HG02943 (cell line): ENCODE data around the gene PID1.

ENCODE experiments used
- ATAC-seq: cut with Tn5 transposase; IDR thresholded peaks from one replicate; pipeline ENCODE4 v1.9.1; 2021; ENCODE audit warnings: mild to moderate bottlenecking, low read depth, moderate library complexity; ENCODE audit not compliant: unreplicated experiment

Gene PID1

GRCh38 chr2:229129738-229130371 lies 141.2 kb downstream of the PID1 start:
- ATAC-seq, result no peak

DNA sequence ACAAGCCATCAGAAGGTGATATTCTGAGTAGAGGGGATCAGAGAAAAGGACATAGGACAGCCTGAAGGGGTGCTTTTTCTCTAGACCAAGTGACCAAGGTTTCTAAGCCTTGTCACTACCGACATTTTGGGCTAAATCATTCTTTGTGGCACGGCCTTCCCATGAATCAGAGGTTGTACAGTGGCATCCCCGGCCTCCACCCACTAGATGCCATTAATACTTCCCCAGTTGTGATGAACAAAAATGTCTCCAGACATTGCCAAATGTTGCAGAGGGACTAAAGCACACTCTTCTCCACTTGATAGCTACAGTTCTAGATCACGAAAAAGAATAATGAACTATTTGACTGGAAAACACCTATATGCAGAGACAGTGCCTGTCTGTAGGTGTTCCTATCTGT lies 143.6 kb downstream of the PID1 start:
- no peak for ATAC-seq

GRCh38 chr2:229126066-229126465 lies 145.0 kb downstream of the PID1 start:
- no peak for ATAC-seq

DNA sequence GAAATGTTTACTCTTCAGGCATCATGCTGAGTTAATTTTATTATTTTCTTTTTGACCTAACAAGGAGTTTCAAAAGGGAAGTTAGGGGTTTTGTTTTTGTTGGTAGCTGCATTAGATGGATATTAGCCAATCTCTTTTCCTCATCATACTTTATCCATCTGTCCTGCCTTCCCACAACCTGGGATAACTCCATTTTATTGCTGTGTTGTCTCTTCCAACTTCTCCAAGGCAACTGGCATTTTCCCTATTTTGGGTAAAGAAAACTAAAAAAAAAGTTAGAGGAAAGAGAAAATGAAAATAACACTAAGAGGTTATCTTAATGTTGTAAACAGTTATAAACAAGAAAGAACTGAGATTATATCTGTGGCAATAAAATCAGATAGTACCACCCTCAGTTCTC lies 147.0 kb downstream of the PID1 start:
- ATAC-seq, result no peak

- no peak for ATAC-seq
Observed at GRCh38 chr2:229118927-229119326, 152.2 kb downstream of the PID1 start.

DNA sequence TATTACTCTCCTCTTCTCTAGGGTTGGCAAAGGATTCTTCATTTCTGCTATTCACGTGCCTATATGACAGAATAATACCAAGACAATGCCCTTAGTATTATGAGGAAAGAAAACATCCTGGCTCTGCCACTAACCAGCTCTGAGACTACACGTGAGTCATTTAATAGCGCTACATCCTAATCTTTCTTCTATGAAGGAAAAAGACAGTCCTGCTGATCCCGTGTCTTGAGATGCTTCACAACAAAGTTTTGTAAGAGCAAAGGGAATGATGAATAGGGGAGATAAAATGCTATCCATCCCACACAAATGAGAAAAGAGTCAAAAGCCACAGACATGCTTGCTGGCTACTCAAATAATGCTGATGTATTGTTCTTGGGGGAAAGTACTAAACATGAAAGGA lies 152.8 kb downstream of the PID1 start:
- ATAC-seq, result no peak

DNA sequence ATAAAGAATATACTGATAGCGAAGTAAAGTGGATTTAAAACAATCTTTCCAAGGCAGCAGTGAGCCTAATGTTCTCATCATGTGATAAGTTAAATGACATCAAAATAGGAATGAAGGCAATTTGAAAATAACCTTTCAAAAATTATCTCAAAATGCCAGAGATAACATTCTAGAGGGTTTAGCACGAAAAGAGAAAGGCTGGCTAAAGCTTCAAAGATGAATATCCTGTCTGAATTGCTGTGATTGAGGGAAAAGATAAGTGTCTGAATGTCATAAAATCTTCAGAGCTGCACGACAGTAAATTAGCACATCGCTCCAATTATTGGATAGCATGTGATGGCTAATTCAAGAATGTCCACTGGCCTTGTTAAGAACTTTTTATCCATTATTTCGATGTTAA lies 159.3 kb downstream of the PID1 start:
- no peak for ATAC-seq

DNA sequence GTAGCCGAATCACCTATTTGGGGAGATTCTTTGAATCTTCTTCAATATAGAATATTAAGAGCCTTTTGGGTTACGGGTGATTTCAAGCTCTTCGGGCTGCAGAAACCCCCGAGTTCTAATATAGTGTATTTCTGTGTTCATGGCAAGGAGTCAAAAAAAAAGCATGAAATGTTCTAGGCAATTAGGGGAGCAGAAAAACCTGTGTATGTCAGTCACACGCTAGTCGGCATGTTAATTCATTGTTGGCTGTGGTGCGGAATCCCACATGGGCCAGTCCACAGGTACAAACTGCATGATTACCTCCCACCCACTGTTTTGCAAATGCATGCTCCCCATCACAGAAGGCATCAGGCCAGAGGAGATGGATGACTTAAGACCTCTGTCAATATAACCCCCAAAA lies 161.9 kb downstream of the PID1 start:
- no peak for ATAC-seq

- no peak for ATAC-seq
Observed at GRCh38 chr2:229107601-229108000, 163.5 kb downstream of the PID1 start.

GRCh38 chr2:229104974-229105387 lies 166.1 kb downstream of the PID1 start:
- ATAC-seq, result no peak

- ATAC-seq, result no peak
Observed at GRCh38 chr2:229104025-229104424, 167.1 kb downstream of the PID1 start.

- ATAC-seq, result no peak
Observed at GRCh38 chr2:229101314-229101713, 169.8 kb downstream of the PID1 start.

DNA sequence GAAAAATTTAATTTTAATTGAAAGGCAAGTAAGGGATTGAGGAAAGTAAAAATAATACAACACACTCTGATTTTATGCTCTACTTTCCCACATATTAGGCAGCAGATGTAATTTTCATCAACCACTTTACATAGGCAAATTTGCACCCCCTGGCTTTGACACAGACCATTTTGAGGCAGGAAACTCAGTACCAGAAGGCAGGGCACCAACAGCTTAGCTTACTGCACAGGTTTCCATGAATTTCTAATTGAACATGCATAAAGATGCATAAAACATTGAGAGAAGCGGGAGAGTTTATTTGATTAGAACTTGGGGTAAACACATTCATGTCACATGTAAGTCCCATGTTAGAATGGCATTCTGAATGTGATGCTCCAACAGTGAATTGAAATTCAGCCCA lies 171.9 kb downstream of the PID1 start:
- no peak for ATAC-seq

- ATAC-seq, result no peak
Observed at GRCh38 chr2:229098801-229099200, 172.3 kb downstream of the PID1 start.

- no peak for ATAC-seq
Observed at GRCh38 chr2:229096409-229097066, 174.5 kb downstream of the PID1 start.

DNA sequence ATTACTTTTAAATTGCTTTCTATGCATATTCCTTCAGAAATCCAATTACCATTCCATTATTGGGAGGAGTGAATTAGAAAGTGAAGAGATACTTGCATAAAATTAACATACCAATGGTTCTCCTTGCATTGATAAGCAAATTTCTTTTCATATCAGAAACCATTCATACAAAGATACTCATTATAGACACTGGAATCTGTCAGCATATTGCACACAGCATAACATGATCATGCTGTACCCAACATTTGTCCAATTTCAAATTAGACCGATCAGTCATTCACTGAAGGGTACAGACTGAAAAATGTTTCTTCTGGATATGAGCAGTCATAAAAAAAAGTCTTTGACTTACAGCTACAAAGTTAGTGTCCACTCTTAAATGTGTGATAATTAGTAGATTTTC lies 175.6 kb downstream of the PID1 start:
- no peak for ATAC-seq

DNA sequence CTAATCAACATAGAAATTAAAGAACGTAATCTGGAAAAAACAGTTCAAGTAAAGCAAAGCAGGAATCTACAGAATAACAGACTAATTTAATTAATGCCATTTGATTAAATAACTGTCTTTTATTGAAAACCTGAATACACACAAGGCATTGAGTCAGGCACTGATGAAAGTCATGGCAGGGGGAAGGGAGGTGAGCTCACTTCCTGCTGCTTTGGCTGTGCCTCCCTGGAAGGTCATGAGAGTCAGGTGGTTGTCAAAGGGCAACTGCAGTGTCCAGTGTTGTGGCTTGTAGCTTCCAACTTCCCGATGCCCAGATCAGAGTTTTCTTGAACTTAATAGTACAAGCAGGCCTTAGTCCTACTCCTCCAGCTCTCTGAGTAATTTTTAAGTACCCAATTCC lies 180.9 kb downstream of the PID1 start:
- no peak for ATAC-seq

DNA sequence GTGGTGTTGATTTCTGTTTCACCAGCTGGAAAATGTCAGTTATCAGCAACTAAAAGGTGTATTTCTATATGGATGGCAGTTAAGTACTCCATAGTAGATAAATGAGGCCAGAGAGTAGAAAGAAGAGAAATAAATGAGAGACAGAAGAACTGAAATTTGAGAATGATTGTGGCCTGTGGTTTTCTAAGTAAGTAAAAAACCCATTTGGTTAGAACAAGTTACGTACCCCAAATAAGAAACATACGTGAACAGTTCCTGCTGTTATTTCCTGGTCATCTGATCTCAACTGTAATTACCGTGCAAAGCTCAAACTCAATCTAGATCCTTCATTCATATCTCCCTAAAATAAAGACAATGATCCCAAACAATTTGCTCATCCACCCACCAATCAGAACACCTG lies 181.3 kb downstream of the PID1 start:
- no peak for ATAC-seq

GRCh38 chr2:229088966-229089700 lies 182.0 kb downstream of the PID1 start:
- no peak for ATAC-seq

DNA sequence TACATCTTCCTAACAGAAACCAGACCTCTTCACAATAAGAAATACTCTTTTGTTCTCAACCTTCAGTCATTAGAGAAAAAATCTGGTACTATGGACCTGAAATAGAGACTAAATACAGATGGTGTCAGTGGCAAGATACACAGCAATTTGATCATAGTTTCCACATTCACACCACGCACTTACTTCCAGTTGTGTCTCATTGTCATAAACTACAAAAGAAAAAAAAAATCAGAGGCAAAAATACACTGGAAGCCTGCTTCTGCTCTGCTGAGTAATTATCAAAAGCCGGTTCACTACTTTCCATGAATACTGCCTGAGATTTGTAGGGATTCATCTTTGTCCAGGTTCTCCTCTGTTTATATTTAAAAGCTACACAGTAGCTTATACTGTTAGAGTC lies 182.6 kb downstream of the PID1 start:
- no peak for ATAC-seq

DNA sequence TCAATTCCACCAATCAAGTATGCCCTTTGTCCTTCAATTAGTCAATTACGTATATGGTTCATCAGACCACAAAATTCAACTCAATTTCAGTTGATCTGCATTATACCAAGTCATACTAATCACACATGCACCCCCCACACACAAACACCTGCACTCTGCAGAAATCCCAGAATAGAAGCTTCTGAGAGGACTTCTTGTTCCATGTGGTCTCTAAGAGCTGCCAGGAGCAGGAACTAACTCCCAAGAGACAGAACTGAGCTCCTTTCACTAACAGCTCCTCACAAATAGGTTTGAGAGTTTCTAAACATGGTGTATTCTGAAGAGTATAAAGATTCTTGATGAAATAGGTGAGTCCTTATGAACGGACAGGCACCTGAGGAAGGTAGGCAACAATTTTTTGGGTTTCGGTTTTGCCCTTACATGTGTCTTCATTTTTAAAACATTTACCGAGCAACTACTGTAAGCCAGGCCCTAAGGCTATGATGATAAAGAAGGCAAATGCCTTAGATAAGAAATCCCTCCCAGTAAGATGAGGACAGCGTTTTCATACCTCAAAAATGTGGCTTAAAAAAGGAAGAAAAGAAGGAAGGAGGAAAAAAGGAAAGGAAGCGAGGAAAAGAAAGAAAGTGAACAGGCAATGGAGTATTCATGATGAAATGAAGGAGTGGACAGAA lies 183.1 kb downstream of the PID1 start:
- ATAC-seq, result no peak
